Lung microvascular endothelial cell (primary cell): ENCODE results near the gene SPEM3. TPM values are rescaled to one million over a fixed set of nuclear protein-coding genes. Genes with fewer than 3 reads are reported as not detected.
"Not testable (repeated sequence)": the region's sequence is repeated elsewhere in the genome, so short reads cannot be mapped to it uniquely, and the experiment has no call there.

Experiments
- DNase-seq, 2 donors: peaks; one replicate each; pipeline versions ENCODE4 v3.0.0 to v3.0.0-alpha.2; 2010; ENCODE audit warnings: low read depth in 2 of 2
- total RNA-seq: library from RNA; depleted of rRNA; stranded (reverse); fragments of >200 nt; gene quantifications from 2 replicates; pipeline ENCODE4 v1.2.1, GENCODE V29; 2014

Gene SPEM3
- total RNA-seq, 1 donor from 2014 or later: not detected

DNA sequence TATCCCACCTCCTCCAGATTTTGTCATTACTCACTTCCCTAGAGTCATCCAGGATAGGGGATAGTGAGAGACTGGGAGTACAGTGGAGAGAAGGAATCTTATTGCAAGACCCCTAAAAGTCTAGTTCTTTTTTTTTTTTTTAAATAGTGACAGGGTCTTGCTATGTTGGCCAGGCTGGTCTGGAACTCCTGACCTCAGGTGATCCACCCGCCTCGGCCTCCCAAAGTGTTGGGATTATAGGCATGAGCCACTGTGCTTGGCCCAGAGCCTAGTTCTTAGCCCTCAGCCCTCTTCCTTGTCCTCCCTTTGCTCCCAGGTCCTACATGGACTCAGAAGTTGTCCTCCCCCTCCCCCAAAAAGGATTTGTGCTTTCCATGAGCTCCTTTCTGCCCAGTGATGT, 13.5 kb downstream of the SPEM3 start:
- no peak for DNase-seq

DNA sequence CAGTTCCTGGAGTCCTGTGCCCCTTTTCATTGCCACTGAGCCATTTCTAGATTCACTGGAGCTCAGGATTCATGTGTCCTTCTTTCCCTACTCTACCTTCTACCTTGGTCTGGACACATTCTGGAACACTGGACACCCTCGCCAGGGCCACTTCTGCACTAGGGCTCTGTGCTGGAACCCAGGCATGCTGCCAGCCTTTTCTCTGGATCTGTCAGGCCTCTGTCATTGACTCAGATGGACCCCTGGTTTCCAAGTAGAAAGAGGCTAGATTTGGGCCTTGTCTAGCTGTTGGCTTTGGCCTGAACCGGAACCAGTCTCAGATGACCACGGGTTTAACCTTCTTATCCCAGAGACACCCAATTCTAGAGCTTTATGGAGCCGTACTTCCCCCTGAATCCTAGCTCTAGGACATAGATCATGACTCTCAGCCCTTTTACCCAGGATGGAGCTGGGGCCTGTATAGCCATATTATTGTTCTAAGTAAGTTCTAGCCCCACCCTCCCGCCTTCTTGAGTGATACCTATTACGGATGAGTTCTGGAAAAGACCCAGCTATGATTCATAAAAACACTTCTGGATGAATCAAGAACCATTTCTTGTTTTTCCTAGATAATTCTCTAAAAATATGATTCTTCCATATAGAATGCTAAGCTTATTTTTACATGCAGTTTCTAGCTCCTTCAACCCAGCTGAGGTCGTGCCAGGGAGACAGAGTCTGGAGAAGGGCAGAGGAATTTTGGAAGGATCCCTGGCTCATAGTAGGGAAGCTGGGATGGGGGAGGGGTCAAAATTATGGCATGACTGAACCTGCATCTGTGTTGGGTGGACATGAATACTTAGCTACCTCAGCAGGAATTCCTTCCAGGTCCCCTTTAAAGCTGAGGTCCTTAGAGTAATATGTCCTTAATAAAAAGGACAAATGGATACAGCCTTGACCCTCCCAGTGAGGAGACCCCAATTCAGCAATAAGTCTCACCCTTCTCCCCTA, 15.1 kb downstream of the SPEM3 start:
- peak in 1 of 2 donors; percentile 58 for DNase-seq

DNA sequence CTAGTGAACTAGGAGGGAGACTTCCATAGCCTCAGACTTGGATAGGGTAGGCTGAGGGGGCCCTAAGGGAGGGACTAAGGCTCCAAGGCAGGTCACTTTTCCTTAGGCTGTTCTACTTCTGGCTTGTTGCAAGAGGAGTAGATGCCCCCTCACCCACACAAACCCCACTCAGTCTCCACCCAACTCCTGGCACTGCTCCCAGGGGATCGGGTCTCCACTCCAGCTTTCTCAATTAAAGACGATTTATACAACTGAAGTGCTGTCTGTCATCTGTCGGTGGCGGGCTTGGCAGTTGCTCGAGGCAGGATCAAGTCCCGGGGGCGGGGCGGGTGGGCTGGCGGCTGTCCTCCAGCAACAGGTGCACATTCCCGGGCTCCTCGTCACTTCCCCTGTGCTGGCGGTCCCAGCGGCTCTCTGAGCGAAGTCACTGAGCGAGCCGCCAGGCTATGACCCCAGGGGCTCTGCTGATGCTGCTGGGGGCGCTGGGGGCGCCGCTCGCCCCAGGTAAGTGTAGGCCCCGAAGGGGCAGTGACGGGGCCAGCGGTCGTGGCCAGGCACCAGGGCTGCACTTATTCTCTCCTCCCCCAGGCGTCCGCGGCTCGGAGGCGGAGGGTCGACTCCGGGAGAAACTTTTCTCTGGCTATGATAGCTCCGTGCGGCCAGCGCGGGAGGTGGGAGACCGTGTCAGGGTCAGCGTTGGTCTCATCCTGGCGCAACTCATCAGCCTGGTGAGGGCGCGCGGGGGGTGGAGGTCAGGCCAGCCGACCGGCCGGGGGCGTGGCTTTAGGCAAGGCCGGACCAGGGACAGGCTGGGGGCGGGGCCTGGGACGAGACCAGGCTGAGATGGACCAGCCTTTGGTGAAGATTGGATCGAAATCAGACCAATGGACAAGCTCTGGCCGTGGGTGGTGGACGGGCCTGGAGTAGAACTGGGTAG, 16.3 kb downstream of the SPEM3 start, which contains the start of gene CHRNB1:
CHRNB1 (plus strand) TSS at position 380 of the 937 bp plus-strand sequence; CDS start at position 447, 67 bp downstream.
- DNase-seq: peak; percentile 48

DNA sequence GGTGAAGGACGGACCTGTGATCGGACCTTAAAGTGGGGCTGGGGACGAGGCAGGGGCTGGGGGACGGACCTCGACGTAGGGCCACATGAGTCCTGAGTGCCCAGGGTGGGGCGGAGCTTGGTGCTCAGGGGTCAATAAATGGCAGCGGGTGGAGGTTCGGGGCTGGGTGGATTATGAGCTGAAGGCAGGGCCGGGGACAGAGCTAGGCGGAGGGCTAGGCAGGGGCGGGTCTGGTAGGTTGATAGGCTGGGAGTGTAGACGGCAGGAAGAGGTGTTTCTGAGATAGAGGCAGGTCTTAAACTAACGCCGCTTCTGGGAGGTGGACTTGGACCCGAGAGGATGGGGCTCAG, 16.9 kb downstream of the SPEM3 start:
- no peak for DNase-seq

GRCh38 chr17:7448461-7448860, 19.8 kb downstream of the SPEM3 start:
- no peak for DNase-seq

- DNase-seq: no peak
Measured at GRCh38 chr17:7459961-7460545, 31.4 kb downstream of the SPEM3 start.

DNA sequence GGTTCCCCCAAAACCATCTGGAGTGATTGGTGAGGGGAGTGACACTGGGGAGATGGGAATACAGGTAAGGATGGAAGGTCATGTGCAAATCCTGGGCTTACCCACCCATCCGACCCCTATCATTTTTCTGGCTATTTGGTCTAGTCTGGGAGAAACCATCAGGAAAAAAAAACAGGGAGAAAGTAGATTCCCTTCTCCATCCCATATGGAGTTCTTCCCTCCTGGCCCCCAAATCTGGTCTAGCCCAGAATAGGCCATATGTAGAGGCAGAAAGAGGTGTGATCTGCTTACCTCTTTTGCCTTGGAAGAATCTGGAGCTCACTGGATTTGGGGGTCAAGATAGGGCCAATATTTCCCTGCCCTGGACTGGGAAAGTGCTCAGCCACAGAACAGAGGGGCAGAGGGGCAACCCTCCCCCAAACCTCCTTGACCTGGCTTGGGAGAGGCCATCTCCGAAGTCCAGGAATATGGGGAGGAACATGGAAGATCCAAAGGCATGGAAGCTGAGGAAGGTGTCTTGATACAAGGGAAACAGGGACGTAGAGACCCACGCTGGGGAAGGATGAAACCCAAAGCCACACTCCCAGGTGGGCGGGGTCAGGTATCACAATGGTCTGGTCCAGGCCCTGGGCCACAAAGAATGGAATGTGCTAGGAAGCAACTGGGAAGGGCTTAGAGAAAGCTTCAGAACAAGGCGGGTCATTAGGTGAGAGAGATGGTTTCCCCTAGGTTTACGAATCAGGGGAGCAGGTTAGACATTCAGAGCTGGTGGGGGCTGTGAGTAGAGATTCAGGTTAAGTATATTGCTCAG, 32.4 kb downstream of the SPEM3 start:
- DNase-seq: no peak

- no peak for DNase-seq
Measured at GRCh38 chr17:7462474-7463371, 34.1 kb downstream of the SPEM3 start.

GRCh38 chr17:7463372-7463846, 34.8 kb downstream of the SPEM3 start:
- DNase-seq: no peak

GRCh38 chr17:7464081-7464480, 35.4 kb downstream of the SPEM3 start:
- DNase-seq: no peak

DNA sequence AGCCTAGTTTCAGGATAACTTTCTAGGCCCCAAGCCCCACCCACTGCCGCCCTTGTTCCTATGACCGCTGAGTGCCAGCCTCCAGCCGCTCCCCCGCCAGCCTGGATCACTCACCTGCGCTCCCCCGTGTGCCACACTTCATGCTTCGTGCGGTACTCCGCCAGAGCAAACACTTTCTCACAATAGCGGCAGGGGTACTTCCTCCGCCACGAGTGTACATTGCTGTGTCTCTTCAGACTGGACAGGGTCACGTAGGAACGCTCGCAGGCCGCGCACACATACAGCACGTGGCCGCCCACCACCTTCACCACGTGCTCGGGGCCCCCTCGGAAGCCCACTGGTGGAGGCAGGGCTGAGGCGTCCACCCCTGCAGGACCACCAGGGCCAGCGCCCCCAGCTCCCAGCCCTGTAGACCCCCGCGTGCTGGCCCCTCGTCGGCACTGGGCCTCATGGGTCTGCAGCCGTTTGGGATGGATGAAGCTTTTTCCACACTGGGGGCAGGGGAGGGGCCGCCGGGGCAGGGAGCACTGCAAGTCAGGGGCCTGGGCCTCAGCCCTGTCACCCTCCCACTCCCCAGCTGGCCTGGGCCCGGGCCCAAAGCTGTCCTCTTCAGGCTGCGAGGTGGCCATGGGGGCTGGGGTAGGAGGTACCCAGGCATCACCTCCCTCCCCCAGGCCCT, 37.1 kb downstream of the SPEM3 start:
- no peak for DNase-seq

DNA sequence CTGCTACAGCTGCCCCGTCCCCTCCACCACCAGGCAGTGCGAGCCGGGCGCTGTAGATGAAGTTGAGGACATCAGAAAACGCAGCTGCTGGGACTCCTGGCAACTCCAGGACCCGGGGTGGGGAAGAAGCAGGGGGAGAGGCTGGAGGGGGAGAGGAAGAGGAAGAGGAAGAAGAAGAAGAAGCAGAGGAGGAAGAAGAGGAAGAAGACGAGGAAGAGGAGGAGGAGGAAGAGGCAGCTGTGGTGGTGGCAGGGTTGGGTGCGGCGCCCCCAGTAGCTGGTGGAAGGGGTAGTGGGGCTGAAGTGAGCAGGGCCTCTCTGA, 37.6 kb downstream of the SPEM3 start:
- no peak for DNase-seq

GRCh38 chr17:7466639-7467341, 38.1 kb downstream of the SPEM3 start:
- DNase-seq: peak; percentile 43 to 82

DNA sequence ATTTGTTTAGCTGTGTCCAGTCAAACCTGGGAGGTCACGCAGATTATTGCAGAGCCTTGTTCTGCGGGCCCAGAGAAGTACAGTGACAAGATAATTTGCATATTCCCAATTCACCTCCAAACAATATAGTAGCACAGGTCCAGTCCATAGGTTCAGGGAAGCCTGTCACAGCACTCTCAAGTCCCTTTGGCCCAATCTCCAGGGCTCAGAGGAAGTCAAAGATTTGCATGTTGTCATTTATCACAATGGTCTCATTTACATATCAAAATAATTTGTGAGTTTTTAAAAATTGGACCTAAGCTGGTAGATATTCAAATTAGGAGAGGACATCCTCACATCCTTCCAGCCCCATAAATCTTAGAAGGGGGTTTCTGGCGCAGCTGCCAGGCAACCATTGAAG, 38.8 kb downstream of the SPEM3 start:
- no peak for DNase-seq

- DNase-seq: no peak
Measured at GRCh38 chr17:7468290-7468689, 39.6 kb downstream of the SPEM3 start.

- DNase-seq: no peak
Measured at GRCh38 chr17:7468804-7469389, 40.2 kb downstream of the SPEM3 start.

GRCh38 chr17:7469843-7470242, 41.2 kb downstream of the SPEM3 start:
- DNase-seq: not testable (repeated sequence)

GRCh38 chr17:7470457-7470973, 41.9 kb downstream of the SPEM3 start:
- DNase-seq: not testable (repeated sequence)
